Hepatocyte (in vitro differentiated cells): Measurements from ENCODE around the gene WDR53. TPM values are rescaled to one million over a fixed set of nuclear protein-coding genes. Genes with fewer than 3 reads are reported as not detected.
"Not testable (repeated sequence)": the region's sequence is repeated elsewhere in the genome, so short reads cannot be mapped to it uniquely, and the experiment has no call there.

ENCODE experiments used
- DNase-seq: peaks from one replicate; pipeline ENCODE4 v3.0.0-alpha.2; 2016; ENCODE audit warnings: low spot score
- H2AFZ ChIP-seq: fragments of 200-600 bp; sonication (generic); 2 replicates; pipeline ENCODE4 v1.6.0; 2016; ENCODE audit warnings: antibody characterized with exemption, mild to moderate bottlenecking
- H3K27ac ChIP-seq: fragments of 200-600 bp; sonication (generic); 2 replicates; pipeline ENCODE4 v1.5.1; 2016; ENCODE audit warnings: mild to moderate bottlenecking
- H3K27me3 ChIP-seq: fragments of 200-600 bp; sonication (generic); 2 replicates; pipeline ENCODE4 v1.6.1; 2016
- H3K36me3 ChIP-seq: fragments of 200-600 bp; sonication (generic); replicated peaks from 2 replicates; pipeline ENCODE4 v1.5.1; 2016; ENCODE audit warnings: low read depth; ENCODE audit not compliant: insufficient read depth
- H3K4me1 ChIP-seq: fragments of 200-600 bp; sonication (generic); 2 replicates; pipeline ENCODE4 v1.5.1; 2016; ENCODE audit warnings: mild to moderate bottlenecking, moderate library complexity; ENCODE audit not compliant: insufficient read depth
- H3K4me2 ChIP-seq: fragments of 200-600 bp; sonication (generic); 2 replicates; pipeline ENCODE4 v1.6.0; 2016
- H3K4me3 ChIP-seq: fragments of 200-600 bp; sonication (generic); 2 replicates; pipeline ENCODE4 v1.5.1; 2016; ENCODE audit warnings: mild to moderate bottlenecking
- H3K79me2 ChIP-seq: fragments of 200-600 bp; sonication (generic); 2 replicates; pipeline ENCODE4 v1.6.0; 2017; ENCODE audit warnings: mild to moderate bottlenecking
- H3K9me2 ChIP-seq: fragments of 200-600 bp; sonication (generic); replicated peaks from 2 replicates; pipeline ENCODE4 v1.6.0; 2017; ENCODE audit warnings: mild to moderate bottlenecking; ENCODE audit not compliant: insufficient read depth
- H3K9me3 ChIP-seq: fragments of 200-600 bp; sonication (generic); 2 replicates; pipeline ENCODE4 v1.5.1; 2016; ENCODE audit warnings: low read depth, mild to moderate bottlenecking
- H4K20me1 ChIP-seq: fragments of 200-600 bp; sonication (generic); 2 replicates; pipeline ENCODE4 v1.6.0; 2016; ENCODE audit warnings: mild to moderate bottlenecking; ENCODE audit not compliant: insufficient read depth, poor library complexity, severe bottlenecking
- CTCF ChIP-seq: fragments of 200-600 bp; sonication (generic); IDR thresholded peaks from 2 replicates; pipeline ENCODE4 v1.5.1; 2016; ENCODE audit warnings: antibody characterized with exemption, mild to moderate bottlenecking; ENCODE audit not compliant: poor library complexity
- EZH2 ChIP-seq: fragments of 200-600 bp; sonication (generic); IDR thresholded peaks from 2 replicates; pipeline ENCODE4 v1.6.1; 2016; ENCODE audit warnings: antibody characterized with exemption, mild to moderate bottlenecking, borderline replicate concordance
- EZH2phosphoT487 ChIP-seq: fragments of 200-600 bp; sonication (generic); IDR thresholded peaks from one replicate; pipeline ENCODE4 v1.6.1; 2018; ENCODE audit warnings: antibody characterized with exemption, mild to moderate bottlenecking, low read depth, moderate library complexity; ENCODE audit not compliant: unreplicated experiment, severe bottlenecking
- WGBS: methylation state at CpG from one replicate; pipeline ENCODE4 v1.1.6; 2016; ENCODE audit warnings: low lambda C conversion rate; ENCODE audit errors: missing lambda C conversion rate; 5-methylcytosine and 5-hydroxymethylcytosine counted together
- polyA plus RNA-seq: library from polyadenylated mRNA; unstranded; fragments of >200 nt; fragmentation: Nextera tagmentation; extraction: Ambion mirVana; gene quantifications from 2 replicates; pipeline ENCODE4 v1.2.1, GENCODE V29; 2016
- total RNA-seq: library from RNA; depleted of rRNA; stranded (reverse); fragments of >200 nt; gene quantifications from 2 replicates; pipeline ENCODE4 v1.2.3, GENCODE V29; 2014

WDR53 gene
- total and polyA plus RNA-seq, 2 experiments from 2014 or later = 6.9 to 8.8 TPM

GRCh38 chr3:196549312-196549711 lies 19.0 kb downstream of the WDR53 start:
- not testable (repeated sequence) for H3K4me2 ChIP-seq, H3K27me3 ChIP-seq, H3K27ac ChIP-seq, H3K36me3 ChIP-seq, H3K4me1 ChIP-seq, H3K79me2 ChIP-seq, H4K20me1 ChIP-seq, H3K4me3 ChIP-seq, H3K9me3 ChIP-seq, H3K9me2 ChIP-seq, H2AFZ ChIP-seq, DNase-seq
- WGBS = 93% methylated on average over 1 of the region's 1 CpG

GRCh38 chr3:196547067-196547466 lies 21.3 kb downstream of the WDR53 start:
- Histone ChIP-seq H3K27ac (no peak overlapping the region), H3K79me2 (no peaks in the 10 kb centered on the region), H3K4me2 (no peak overlapping the region), H3K4me3 (no peak overlapping the region), H4K20me1 (no peaks in the 10 kb centered on the region), H2AFZ (no peak overlapping the region), H3K9me2 (no peaks in the 10 kb centered on the region), H3K4me1 (no peaks in the 10 kb centered on the region), H3K27me3 (no peaks in the 10 kb centered on the region), H3K9me3 (no peaks in the 10 kb centered on the region), H3K36me3 (no peaks in the 10 kb centered on the region)
- no peak for DNase-seq
- 94% methylated on average over 2 of the region's 2 CpGs for WGBS
- TF ChIP-seq EZH2 (no peak), EZH2phosphoT487 (no peak)

GRCh38 chr3:196546537-196546936 lies 21.8 kb downstream of the WDR53 start:
- Histone ChIP-seq H3K27me3 (no peaks in the 10 kb centered on the region), H3K79me2 (no peaks in the 10 kb centered on the region), H3K9me2 (no peaks in the 10 kb centered on the region), H2AFZ (no peak overlapping the region), H3K36me3 (no peaks in the 10 kb centered on the region), H3K4me3 (no peak overlapping the region), H3K27ac (no peak overlapping the region), H3K4me2 (no peak overlapping the region), H3K9me3 (no peaks in the 10 kb centered on the region), H3K4me1 (no peaks in the 10 kb centered on the region), H4K20me1 (no peaks in the 10 kb centered on the region)
- TF ChIP-seq EZH2 (no peak), EZH2phosphoT487 (no peak), CTCF (no peak)
- DNase-seq = no peak
- 70% methylated on average over 5 of the region's 5 CpGs for WGBS

GRCh38 chr3:196544491-196544992 lies 23.8 kb downstream of the WDR53 start:
- H4K20me1 ChIP-seq = no peaks in the 10 kb centered on the region
- H3K9me2 ChIP-seq = no peaks in the 10 kb centered on the region
- no peaks in the 10 kb centered on the region for H3K9me3 ChIP-seq
- 99% methylated on average over 2 of the region's 2 CpGs for WGBS
- H3K36me3 ChIP-seq = no peaks in the 10 kb centered on the region
- no peaks in the 10 kb centered on the region for H3K79me2 ChIP-seq
- no peaks in the 10 kb centered on the region for H3K4me1 ChIP-seq
- no peak overlapping the region for H3K27ac ChIP-seq
- no peaks in the 10 kb centered on the region for H3K27me3 ChIP-seq
- no peak for DNase-seq
- H3K4me2 ChIP-seq = no peak overlapping the region
- H3K4me3 ChIP-seq = no peak overlapping the region
- no peak overlapping the region for H2AFZ ChIP-seq
- no peak for TF ChIP-seq CTCF
- TF ChIP-seq EZH2phosphoT487 = no peak
- no peak for TF ChIP-seq EZH2
